ENCODE results near the gene KCNC1. TPM values are rescaled to one million over a fixed set of nuclear protein-coding genes. Genes with fewer than 3 reads are reported as not detected.

KCNC1 gene
- total and polyA plus RNA-seq, 9 of the 15 experiments (the other 6 are each of a cell fraction or from before 2014, with no cell fraction given) = 0.05 to 0.08 TPM; not detected in 7

- H3K27me3 ChIP-seq (ENCODE audit: control insufficient read depth in 2 of 2, insufficient read depth in 2 of 2, low read length in 2 of 2) = peaks cover 5 to 69% of the 10 kb centered on the region in 2 experiments; a peak in 4 of 5 replicates
- no peak for ATAC-seq
- BruUV-seq (replicated peaks) = no TSS peak
- H3K4me2 ChIP-seq (ENCODE audit: insufficient read depth, low read length) = no peak overlapping the region
- H3K27ac ChIP-seq (ENCODE audit: extremely low read depth, low read depth, low read length) = no peak overlapping the region
- POLR2A ChIA-PET = no interaction called here
- FAIRE-seq = no peak
- CTCF ChIA-PET (ENCODE audit: low intra/inter-chr PET ratio) = no interaction called here
- DNase-seq (ENCODE audit: extremely low read depth in 1 of 4, low spot score in 3 of 4) = no peak
- no peak for TF ChIP-seq IFI16 (CRISPR knock-in tag; IDR thresholded peaks at IDR 0.05)
- no peak for TF ChIP-seq HEY1 (CRISPR knock-in tag; IDR thresholded peaks at IDR 0.05; ENCODE audit: borderline replicate concordance)
- no peak for TF ChIP-seq MXD1 (CRISPR knock-in tag; IDR thresholded peaks at IDR 0.05; ENCODE audit: borderline replicate concordance, poor library complexity, severe bottlenecking)
- no peak for TF ChIP-seq ZBTB26 (CRISPR knock-in tag; IDR thresholded peaks at IDR 0.05)
- TF ChIP-seq SREBF1 (IDR thresholded peaks at IDR 0.05; ENCODE audit: borderline replicate concordance, low read depth, low read length) = no peak
- no peak for TF ChIP-seq GABPA (tag; conservative IDR thresholded peaks at IDR 0.05; ENCODE audit: low read depth)
- no peak for TF ChIP-seq MAFK (IDR thresholded peaks at IDR 0.05; ENCODE audit: low read length)
- no peak for TF ChIP-seq TBP (optimal IDR thresholded peaks at IDR 0.05; ENCODE audit: low read depth, low read length)
- no peak for TF ChIP-seq ZNF212 (CRISPR knock-in tag; IDR thresholded peaks at IDR 0.05)
- TF ChIP-seq ZMIZ1 (IDR thresholded peaks at IDR 0.05; ENCODE audit: low read depth in 2 of 2, low read length in 2 of 2) = no peak
- no peak for TF ChIP-seq CCAR2 (IDR thresholded peaks at IDR 0.05; ENCODE audit: low read depth, low read length)
- no peak overlapping the region for H3K4me3 ChIP-seq
- H2AFZ ChIP-seq (ENCODE audit: low read depth, low read length) = no peak overlapping the region
- WGBS (ENCODE audit: insufficient coverage, low coverage, missing lambda C conversion rate) = 0% methylated on average over 6 of the region's 7 CpGs
- no peak overlapping the region for H3K9ac ChIP-seq (ENCODE audit: insufficient read depth in 1 of 2, low read depth in 2 of 2, low read length in 2 of 2)
- in situ Hi-C loops (cut with MboI) = no loop called here
- no peaks in the 10 kb centered on the region for H3K9me3 ChIP-seq (replicated peaks; ENCODE audit: control insufficient read depth, insufficient read depth, low read depth, low read length)
- no peaks in the 10 kb centered on the region for H3K36me3 ChIP-seq (ENCODE audit: control insufficient read depth, insufficient read depth, low read length)
- intact Hi-C loops (cut with micrococcal nuclease) = no loop called here
- H3K9me1 ChIP-seq (ENCODE audit: control insufficient read depth, insufficient read depth, low read length) = no peaks in the 10 kb centered on the region
- peaks cover 0 to 5% of the 10 kb centered on the region in 2 experiments; a peak in 3 of 5 replicates for H3K4me1 ChIP-seq (replicated peaks in 1 of 2; ENCODE audit: control insufficient read depth in 2 of 2, insufficient read depth in 2 of 2, low read length in 2 of 2)
- H3K79me2 ChIP-seq (ENCODE audit: control insufficient read depth, insufficient read depth, low read length) = no peaks in the 10 kb centered on the region
- peaks cover 16% of the 10 kb centered on the region; the same call in 1 of the 2 replicates for H4K20me1 ChIP-seq (replicated peaks; ENCODE audit: control insufficient read depth, insufficient read depth, low read length)
Measured at GRCh38 chr11:17740649-17741235, 6.2 kb downstream of the KCNC1 start.

All from K562 (cell line).